Measurements from ENCODE around the gene KCNMB2. TPM values are rescaled to one million over a fixed set of nuclear protein-coding genes. Genes with fewer than 3 reads are reported as not detected.

Gene KCNMB2
- total RNA-seq, 1 donor from 2014 or later: 0.27 TPM

- Mint-ChIP-seq H3K27ac (ENCODE audit: unreplicated experiment) (no peak overlapping the region), H3K36me3 (ENCODE audit: low read depth) (no peaks in the 10 kb centered on the region), H3K4me1 (ENCODE audit: low read depth) (peaks cover 9% of the 10 kb centered on the region), H3K4me3 (ENCODE audit: unreplicated experiment) (no peak overlapping the region), H3K27me3 (ENCODE audit: low read depth) (no peaks in the 10 kb centered on the region), H3K9me3 (ENCODE audit: low read depth) (peaks cover 2% of the 10 kb centered on the region)
- DNase-seq (ENCODE audit: low spot score): no peak
- TF ChIP-seq CTCF (IDR thresholded peaks at IDR 0.05): no peak
Observed at GRCh38 chr3:178778589-178778988, 242.4 kb downstream of the KCNMB2 start.

DNA sequence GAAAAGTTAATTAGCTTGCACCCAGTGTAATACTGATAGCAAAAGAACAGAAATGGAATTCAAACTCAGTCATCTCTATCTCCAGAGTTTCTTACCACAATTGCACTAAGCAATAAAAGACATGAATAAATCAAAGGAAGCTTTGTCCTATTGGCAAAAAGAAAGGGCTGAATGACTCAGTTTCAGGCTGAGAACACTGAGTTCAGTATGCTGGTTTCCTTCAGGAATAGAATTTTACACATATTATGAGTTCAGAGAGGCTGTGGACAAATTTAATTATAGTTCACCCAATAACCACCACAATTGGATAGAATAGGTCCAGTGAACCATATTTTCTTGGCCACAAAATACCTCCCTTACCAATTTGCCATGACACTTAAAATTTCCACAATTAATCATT lies 249.7 kb downstream of the KCNMB2 start:
- Mint-ChIP-seq H3K4me3 (ENCODE audit: unreplicated experiment) (no peak overlapping the region), H3K27me3 (ENCODE audit: low read depth) (peaks cover 7% of the 10 kb centered on the region), H3K9me3 (ENCODE audit: low read depth) (peaks cover 5% of the 10 kb centered on the region), H3K4me1 (ENCODE audit: low read depth) (no peaks in the 10 kb centered on the region), H3K36me3 (ENCODE audit: low read depth) (no peaks in the 10 kb centered on the region), H3K27ac (ENCODE audit: unreplicated experiment) (no peak overlapping the region)
- TF ChIP-seq CTCF (IDR thresholded peaks at IDR 0.05): no peak
- DNase-seq (ENCODE audit: low spot score): no peak

DNA sequence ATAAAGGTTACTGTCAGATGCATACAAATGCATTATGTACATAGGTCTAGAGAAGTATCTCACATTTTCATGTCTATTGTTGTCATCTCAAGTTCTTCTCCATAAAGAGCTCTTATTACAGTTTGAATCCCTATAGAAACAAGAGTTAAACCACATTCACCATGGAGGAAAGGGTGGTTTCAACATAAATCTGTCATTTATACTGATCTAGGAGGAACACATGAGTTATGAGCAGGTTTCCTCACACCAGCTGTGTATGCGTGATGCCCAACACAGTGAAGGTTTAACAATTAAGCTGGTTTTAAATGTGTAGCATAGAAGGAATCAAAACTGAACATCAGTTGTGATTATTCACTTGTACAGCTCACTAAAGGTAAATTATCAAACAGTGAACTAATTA lies 251.7 kb downstream of the KCNMB2 start:
- no peak overlapping the region for H3K4me3 Mint-ChIP-seq (ENCODE audit: unreplicated experiment)
- peaks cover 5% of the 10 kb centered on the region for H3K36me3 Mint-ChIP-seq (ENCODE audit: low read depth)
- H3K9me3 Mint-ChIP-seq (ENCODE audit: low read depth): peaks cover 19% of the 10 kb centered on the region
- H3K27ac Mint-ChIP-seq (ENCODE audit: unreplicated experiment): no peak overlapping the region
- H3K27me3 Mint-ChIP-seq (ENCODE audit: low read depth): peaks cover 7% of the 10 kb centered on the region
- TF ChIP-seq CTCF (IDR thresholded peaks at IDR 0.05): no peak
- no peak for DNase-seq (ENCODE audit: low spot score)
- no peaks in the 10 kb centered on the region for H3K4me1 Mint-ChIP-seq (ENCODE audit: low read depth)

- no peak for DNase-seq (ENCODE audit: low spot score)
- no peaks in the 10 kb centered on the region for H3K4me1 Mint-ChIP-seq (ENCODE audit: low read depth)
- no peak overlapping the region for H3K27ac Mint-ChIP-seq (ENCODE audit: unreplicated experiment)
- H3K36me3 Mint-ChIP-seq (ENCODE audit: low read depth): peaks cover 7% of the 10 kb centered on the region
- TF ChIP-seq CTCF (IDR thresholded peaks at IDR 0.05): no peak
- H3K9me3 Mint-ChIP-seq (ENCODE audit: low read depth): peaks cover 30% of the 10 kb centered on the region
- peaks cover 9% of the 10 kb centered on the region for H3K27me3 Mint-ChIP-seq (ENCODE audit: low read depth)
- no peak overlapping the region for H3K4me3 Mint-ChIP-seq (ENCODE audit: unreplicated experiment)
Observed at GRCh38 chr3:178794711-178795110, 258.5 kb downstream of the KCNMB2 start.

- no peaks in the 10 kb centered on the region for H3K4me1 Mint-ChIP-seq (ENCODE audit: low read depth)
- no peak overlapping the region for H3K4me3 Mint-ChIP-seq (ENCODE audit: unreplicated experiment)
- no peak for TF ChIP-seq CTCF (IDR thresholded peaks at IDR 0.05)
- H3K36me3 Mint-ChIP-seq (ENCODE audit: low read depth): peaks cover 7% of the 10 kb centered on the region
- no peak for DNase-seq (ENCODE audit: low spot score)
- H3K9me3 Mint-ChIP-seq (ENCODE audit: low read depth): peaks cover 31% of the 10 kb centered on the region
- H3K27me3 Mint-ChIP-seq (ENCODE audit: low read depth): peaks cover 9% of the 10 kb centered on the region
- H3K27ac Mint-ChIP-seq (ENCODE audit: unreplicated experiment): no peak overlapping the region
Observed at GRCh38 chr3:178795349-178795748, 259.1 kb downstream of the KCNMB2 start.

Measured in chondrocyte (in vitro differentiated cells).